Endothelial cell of umbilical vein (primary cell): ENCODE results near the gene PRAMEF10.
"Not testable (repeated sequence)": the region's sequence is repeated elsewhere in the genome, so short reads cannot be mapped to it uniquely, and the experiment has no call there.

ENCODE experiments used
- EZH2 ChIP-seq: IDR thresholded peaks from 2 replicates; pipeline ENCODE4 v1.6.1; 2012; ENCODE audit warnings: borderline replicate concordance, low read depth, mild to moderate bottlenecking, moderate library complexity, low read length, inconsistent platforms; ENCODE audit not compliant: severe bottlenecking
- FOS ChIP-seq: IDR thresholded peaks from 2 replicates; pipeline ENCODE4 v1.6.1; 2011; ENCODE audit warnings: mild to moderate bottlenecking, low read length, moderate library complexity, borderline replicate concordance; ENCODE audit not compliant: insufficient read depth
- GATA2 ChIP-seq: IDR thresholded peaks from 2 replicates; pipeline ENCODE4 v1.7.0; 2011; ENCODE audit warnings: low read depth, mild to moderate bottlenecking, moderate library complexity, mixed read lengths, low read length; ENCODE audit not compliant: insufficient read length, insufficient read depth
- MYC ChIP-seq: IDR thresholded peaks from one replicate; pipeline ENCODE4 v1.6.1; 2011; ENCODE audit warnings: mild to moderate bottlenecking, low read depth, low read length
- POLR2A ChIP-seq: IDR thresholded peaks from 2 replicates; pipeline ENCODE4 v1.6.1; 2012; ENCODE audit warnings: low read depth, mild to moderate bottlenecking, control low read depth, low read length
- POLR2AphosphoS5 ChIP-seq: IDR thresholded peaks from 2 replicates; pipeline ENCODE4 v1.6.1; 2012; ENCODE audit warnings: low read depth, mild to moderate bottlenecking, control low read depth, low read length, moderate library complexity; ENCODE audit not compliant: insufficient read depth
- TF ChIP-seq, protein P1 (sequence below), 2 donors: IDR thresholded peaks; 1 replicate in 1 of 2; 2 replicates in 1 of 2; pipeline ENCODE4 v1.5.1; 2011; ENCODE audit warnings: low read length in 2 of 2, mild to moderate bottlenecking in 2 of 2, moderate library complexity in 2 of 2, control low read depth in 1 of 2, inconsistent platforms in 1 of 2, low read depth in 1 of 2; ENCODE audit not compliant: insufficient read depth in 1 of 2; ENCODE audit errors: extremely low read depth in 1 of 2

DNA sequence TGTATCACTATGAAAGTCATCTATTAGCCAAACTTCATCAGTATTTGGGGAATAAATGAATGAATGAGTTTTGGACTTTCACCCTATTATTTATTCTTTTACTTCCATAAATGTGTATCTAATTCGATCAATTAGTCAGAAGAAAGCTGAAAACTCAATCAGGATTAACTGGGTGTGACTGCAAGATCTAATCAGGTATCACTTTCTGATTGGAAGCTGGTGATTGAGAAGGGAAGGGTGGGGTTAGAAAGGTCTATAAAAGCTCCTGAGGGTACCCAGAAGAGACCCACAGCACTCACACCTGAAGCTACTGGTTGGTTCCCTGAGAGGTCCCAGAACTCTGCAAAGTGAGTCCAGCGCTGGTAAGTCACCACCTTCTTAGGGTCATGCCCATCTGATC is 41.3 kb downstream of the PRAMEF10 start, which contains the start of gene PRAMEF2:
- TF ChIP-seq, protein P1, sequence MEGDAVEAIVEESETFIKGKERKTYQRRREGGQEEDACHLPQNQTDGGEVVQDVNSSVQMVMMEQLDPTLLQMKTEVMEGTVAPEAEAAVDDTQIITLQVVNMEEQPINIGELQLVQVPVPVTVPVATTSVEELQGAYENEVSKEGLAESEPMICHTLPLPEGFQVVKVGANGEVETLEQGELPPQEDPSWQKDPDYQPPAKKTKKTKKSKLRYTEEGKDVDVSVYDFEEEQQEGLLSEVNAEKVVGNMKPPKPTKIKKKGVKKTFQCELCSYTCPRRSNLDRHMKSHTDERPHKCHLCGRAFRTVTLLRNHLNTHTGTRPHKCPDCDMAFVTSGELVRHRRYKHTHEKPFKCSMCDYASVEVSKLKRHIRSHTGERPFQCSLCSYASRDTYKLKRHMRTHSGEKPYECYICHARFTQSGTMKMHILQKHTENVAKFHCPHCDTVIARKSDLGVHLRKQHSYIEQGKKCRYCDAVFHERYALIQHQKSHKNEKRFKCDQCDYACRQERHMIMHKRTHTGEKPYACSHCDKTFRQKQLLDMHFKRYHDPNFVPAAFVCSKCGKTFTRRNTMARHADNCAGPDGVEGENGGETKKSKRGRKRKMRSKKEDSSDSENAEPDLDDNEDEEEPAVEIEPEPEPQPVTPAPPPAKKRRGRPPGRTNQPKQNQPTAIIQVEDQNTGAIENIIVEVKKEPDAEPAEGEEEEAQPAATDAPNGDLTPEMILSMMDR (IDR thresholded peaks at IDR 0.05; ENCODE audit: extremely low read depth in 1 of 2, insufficient read depth in 1 of 2, low read depth in 1 of 2, low read length in 2 of 2): not testable (repeated sequence)
- TF ChIP-seq EZH2, POLR2AphosphoS5, MYC, POLR2A, GATA2, FOS: not testable (repeated sequence)
